OCI-M2 (cell line): Measurements from ENCODE around the gene BTNL9.
"Not testable (repeated sequence)": the region's sequence is repeated elsewhere in the genome, so short reads cannot be mapped to it uniquely, and the experiment has no call there.

ENCODE experiments used
- DNase-seq: peaks from one replicate; lab custom pipeline; 2025; ENCODE audit not compliant: unreplicated experiment; lab: John Stamatoyannopoulos, UW

The BTNL9 gene

GRCh38 chr5:181039931-181040630 is at the start of gene BTNL9:
TSS of gene BTNL9 (plus strand) at chr5:181040266. CDS start at chr5:181045490, 5,224 bp downstream.
- no peak for DNase-seq

DNA sequence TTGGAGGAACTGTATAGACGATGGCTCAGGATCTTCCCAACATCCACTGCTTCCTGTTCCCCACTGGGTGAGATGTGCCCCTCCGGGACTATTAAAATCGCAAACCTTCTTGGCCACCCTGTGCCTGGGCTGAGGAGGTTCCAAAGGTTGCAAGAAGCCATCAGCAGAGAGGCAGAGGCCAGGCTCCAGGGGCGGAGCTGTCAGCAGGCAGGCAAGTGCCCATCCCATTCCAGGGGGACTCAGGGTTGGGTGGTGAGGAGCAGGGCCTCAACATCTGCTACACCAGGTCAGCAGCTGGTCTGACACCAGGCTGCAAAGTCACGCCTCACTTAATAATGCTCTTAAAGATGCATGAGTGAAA is 49.2 kb upstream of the BTNL9 start:
- no peak for DNase-seq

GRCh38 chr5:181001947-181002346 is 38.1 kb upstream of the BTNL9 start:
- DNase-seq: no peak

- no peak for DNase-seq
Measured at GRCh38 chr5:181005791-181006190, 34.3 kb upstream of the BTNL9 start.

DNA sequence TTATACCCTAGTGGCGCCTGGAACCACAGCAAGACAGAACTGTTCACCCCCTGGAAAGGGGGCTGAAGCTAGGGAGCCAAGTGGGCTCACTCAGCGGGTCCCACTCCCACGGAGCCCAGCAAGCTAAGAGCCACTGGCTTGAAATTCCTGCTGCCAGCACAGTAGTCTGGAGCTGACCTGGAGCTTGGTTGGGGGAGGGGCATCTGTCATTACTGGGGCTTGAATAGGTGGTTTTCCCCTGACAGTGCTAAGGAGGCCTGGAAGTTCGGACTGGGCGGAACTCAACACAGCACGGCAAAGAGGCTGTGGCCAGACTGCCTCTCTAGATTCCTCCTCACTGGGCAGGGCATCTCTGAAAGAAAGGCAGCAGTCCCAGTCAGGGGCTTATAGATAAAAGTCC is 31.9 kb upstream of the BTNL9 start:
- DNase-seq: no peak

DNA sequence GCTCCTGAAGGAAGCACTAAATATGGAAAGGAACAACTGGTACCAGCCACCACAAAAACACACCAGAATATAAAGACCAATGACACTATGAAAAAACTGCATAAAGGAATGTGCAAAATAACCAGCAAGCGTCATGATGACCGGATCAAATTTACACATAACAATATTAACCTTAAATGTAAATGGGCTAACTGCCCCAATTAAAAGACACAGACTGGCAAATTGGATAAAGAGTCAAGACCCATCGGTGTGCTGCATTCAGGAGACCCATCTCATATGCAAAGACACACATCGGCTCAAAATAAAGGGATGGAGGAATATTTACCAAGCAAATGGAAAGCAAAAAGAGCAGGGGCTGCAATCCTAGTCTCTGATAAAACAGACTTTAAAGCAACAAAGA is 30.0 kb upstream of the BTNL9 start:
- not testable (repeated sequence) for DNase-seq

DNA sequence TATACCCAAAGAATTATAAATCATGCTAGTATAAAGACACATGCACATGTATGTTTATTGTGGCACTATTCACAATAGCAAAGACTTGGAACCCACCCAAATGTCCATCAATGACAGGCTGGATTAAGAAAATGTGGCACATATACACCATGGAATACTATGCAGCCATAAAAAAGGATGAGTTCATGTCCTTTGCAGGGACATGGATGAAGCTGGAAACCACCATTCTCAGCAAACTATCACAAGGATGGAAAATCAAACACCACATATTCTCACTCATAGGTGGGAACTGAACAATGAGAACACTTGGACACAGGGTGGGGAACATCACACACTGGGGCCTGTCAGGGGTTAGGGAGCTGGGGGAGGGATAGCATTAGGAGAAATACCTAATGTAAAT is 25.4 kb upstream of the BTNL9 start:
- not testable (repeated sequence) for DNase-seq

DNA sequence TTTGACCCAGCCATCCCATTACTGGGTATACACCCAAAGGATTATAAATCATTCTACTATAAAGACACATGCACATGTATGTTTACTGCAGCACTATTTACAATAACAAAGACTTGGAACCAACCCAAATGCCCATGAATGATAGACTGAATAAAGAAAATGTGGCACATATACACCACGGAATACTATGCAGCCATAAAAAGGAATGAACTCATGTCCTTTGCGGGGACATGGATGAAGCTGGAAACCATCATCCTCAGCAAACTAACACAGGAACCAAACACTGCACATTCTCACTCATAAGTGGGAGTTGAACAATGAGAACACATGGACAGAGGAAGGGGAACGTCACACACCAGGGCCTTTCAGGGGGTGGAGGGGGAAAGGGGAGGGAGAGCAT is 22.6 kb upstream of the BTNL9 start:
- DNase-seq: not testable (repeated sequence)

GRCh38 chr5:181020688-181021087 is 19.4 kb upstream of the BTNL9 start:
- DNase-seq: no peak

GRCh38 chr5:181024245-181025064 is 15.6 kb upstream of the BTNL9 start:
- no peak for DNase-seq

DNA sequence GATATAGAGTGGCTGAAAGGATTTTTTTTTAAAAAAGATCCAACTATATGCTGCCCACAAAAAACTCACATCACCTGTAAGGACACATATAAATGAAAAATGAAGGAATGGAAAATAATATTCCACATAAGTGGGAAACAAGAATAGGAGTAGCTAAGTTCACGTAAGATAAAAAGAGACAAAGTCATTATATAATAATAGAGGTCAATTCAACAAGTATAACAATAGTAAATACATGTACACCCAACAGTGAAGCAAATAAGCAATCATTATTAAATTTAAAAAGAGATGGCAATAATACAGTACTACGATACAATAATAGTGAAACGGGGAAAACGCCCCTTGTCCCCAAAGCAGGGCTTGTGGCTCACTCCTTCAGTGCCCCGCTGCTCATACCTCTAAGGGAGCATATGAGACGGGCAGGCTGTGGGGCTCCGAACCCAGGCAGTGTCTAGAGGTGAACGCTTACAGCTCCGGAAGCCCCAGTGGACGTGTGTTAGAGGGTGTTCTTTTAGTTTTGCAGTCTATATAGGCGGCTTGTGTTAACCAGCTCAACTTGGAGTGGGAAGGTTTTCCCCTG is 12.5 kb upstream of the BTNL9 start:
- no peak for DNase-seq

DNA sequence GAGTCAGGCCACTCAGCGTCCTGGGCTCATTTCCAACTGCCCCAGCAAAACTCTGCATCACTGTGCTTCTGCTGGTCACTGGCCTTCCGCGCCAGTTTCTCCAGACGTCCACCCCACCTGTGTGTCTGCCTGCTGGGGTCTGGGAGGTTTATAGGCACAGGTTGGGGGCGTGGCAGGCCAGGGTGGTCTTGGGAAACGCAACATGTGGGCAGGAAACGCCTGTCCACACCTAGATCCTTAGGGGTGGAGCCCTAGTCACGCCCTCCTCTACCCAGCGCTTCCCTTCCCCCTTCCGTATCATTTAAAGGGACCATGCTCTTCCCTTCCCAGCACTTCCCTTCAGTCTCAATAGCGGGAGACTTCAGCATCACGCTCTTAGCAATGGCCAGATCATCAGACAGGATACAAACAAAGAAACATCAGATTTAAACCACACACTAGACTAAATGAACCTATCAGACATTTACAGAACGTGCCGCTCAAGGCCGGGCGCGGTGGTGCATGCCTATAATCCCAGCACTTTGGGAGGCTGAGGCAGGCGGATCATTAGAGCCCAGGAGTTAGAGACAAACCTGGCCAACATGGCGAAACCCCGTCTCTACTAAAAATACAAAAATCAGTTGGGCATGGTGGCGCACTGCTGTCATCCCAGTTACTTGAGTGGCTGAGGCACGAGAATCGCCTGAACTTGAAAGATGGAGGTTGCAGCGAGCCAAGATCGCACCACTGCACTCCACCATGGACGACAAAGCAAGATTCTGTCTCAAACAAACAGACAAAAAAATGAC is 11.8 kb upstream of the BTNL9 start:
- no peak for DNase-seq

DNA sequence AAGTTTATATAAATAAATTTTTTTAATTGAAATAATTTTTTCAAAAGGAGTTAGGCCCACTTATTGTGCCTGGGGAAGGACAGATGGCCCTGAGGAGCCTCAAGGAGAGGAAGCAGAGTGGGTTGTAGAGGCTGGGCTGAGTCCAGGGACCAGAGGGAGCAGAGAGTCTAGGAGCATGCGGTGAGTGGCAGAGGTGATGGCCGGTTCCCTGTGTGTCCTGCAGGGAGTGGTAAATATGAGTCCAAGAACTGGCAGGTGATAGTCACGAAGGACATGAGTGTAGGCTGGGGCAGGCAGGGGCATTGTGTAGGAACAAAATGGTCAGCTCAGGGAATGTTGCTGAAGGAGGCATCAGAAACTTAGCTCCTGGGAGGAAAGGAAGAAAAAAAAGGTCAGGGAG is 8.3 kb upstream of the BTNL9 start:
- DNase-seq: no peak

GRCh38 chr5:181035991-181036815 is 3.9 kb upstream of the BTNL9 start:
- DNase-seq: no peak

- DNase-seq: no peak
Measured at GRCh38 chr5:181036816-181037364, 3.2 kb upstream of the BTNL9 start.

DNA sequence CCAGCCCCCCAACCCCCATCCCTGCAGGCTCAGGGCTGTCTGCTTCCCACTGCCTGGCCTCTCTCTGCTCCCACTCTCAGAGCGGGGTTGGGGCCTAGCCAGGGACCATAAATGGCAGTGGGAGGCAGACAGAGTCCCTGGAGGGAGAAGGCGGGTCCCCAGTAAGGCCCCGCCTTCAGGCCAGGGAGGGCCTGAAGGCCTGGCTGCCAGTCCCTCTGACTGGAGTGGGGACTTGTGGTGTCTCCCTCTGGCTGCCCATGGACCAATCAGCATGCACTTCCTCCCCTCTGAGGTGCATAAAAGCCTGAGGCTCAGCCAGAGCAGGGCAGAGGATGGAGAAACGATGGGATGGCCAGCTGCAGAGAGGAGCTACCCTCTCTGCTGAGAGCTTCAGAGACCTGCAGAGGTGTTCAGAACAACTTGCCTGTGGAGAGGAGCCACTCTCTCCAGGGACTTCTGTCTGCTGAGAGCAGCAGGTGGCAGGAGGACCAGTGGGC is 2.7 kb upstream of the BTNL9 start:
- DNase-seq: no peak

DNA sequence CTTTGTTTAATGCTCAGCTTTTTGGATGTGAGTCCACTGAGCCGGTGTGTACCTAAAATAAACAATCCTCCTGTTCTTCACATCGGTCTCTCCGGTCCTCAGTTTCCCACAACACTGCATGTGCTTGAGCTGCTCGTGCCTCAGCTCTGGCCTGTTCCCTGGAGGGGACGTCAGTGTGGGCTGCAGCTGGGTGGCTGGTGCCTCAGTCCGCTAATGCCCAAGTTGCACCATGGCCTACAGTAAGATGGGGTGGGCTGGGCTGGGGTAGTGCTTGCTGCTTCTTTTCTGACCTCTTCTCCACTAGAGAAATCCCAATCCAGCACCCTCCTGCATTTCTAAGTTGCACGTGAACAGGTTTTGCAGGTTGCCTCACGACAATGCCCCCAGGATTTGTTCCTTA is 595 bp upstream of the BTNL9 start:
- DNase-seq: no peak

DNA sequence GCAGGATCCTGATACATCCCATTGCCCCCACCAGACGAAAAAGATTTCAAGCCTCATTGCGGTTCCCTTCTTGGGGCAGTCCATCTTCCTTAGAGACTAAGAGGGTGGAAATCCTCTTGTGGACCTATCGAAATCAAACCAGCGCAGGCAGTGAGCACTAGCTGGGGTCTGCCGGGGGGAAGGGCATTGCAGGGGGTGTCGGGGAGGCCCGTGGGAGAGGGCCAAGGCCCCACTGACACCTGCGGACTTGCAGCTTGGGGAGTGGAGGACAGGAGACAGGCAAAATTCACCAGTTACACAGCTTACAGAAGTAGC is 522 bp downstream of the BTNL9 start:
- no peak for DNase-seq

DNA sequence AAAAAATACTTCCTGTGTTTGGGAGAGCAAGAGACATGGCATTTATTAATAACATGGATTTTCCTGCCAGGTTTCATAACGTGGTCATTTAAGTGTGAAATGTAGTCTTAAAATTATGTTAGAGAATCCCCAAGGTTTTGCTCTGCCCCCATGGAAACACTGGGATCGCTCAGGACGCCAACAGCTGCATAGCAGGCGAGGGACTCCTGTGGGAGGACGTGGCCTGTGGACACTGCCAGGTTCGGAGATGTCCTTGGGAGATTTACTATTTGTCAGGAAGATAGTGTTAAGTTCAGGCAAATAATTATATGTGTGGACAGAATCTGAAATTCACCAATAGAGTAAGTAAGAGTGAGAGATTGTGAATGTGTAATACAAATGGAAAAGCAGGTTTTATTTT is 977 bp downstream of the BTNL9 start:
- no peak for DNase-seq

- no peak for DNase-seq
Measured at GRCh38 chr5:181042036-181042713, 2.1 kb downstream of the BTNL9 start.
